Right atrium auricular region (tissue), 2 donors: Measurements from ENCODE around the gene ATP6V0A4. TPM values are rescaled to one million over a fixed set of nuclear protein-coding genes. Genes with fewer than 3 reads are reported as not detected.
A peak's percentile ranks its signal among the peaks of the same experiment; 100 is the strongest.

ENCODE experiments used
- DNase-seq: peaks from one replicate; pipeline ENCODE4 v3.0.0-alpha.2; 2019; ENCODE audit warnings: low spot score
- H3K27ac ChIP-seq, 2 donors: fragments of 200-600 bp; sonication (generic); 1 replicate in 1 of 2; 2 replicates in 1 of 2; pipeline ENCODE4 v1.5.1; 2016 to 2019
- H3K27me3 ChIP-seq, 2 donors: fragments of 200-600 bp; sonication (generic); one replicate each; pipeline versions ENCODE4 v1.5.1 to v1.6.0; 2017 to 2019
- H3K36me3 ChIP-seq: fragments of 200-600 bp; sonication (generic); one replicate; pipeline ENCODE4 v1.5.1; 2016
- H3K4me1 ChIP-seq, 2 donors: fragments of 200-600 bp; sonication (generic); one replicate each; pipeline versions ENCODE4 v1.5.1 to v1.6.0; 2017 to 2019
- H3K4me3 ChIP-seq, 2 donors: fragments of 200-600 bp; sonication (generic); 1 replicate in 1 of 2; 2 replicates in 1 of 2; pipeline ENCODE4 v1.5.1; 2017 to 2019; ENCODE audit warnings: mild to moderate bottlenecking in 1 of 2, moderate library complexity in 1 of 2
- H3K9me3 ChIP-seq, 2 donors: fragments of 200-600 bp; sonication (generic); one replicate each; pipeline ENCODE4 v1.5.1; 2019
- CTCF ChIP-seq, 2 donors: fragments of 200-600 bp; sonication (generic); IDR thresholded peaks; one replicate each; pipeline ENCODE4 v1.5.1; 2019; ENCODE audit warnings: antibody characterized with exemption in 2 of 2
- total RNA-seq, 2 donors: library from RNA; depleted of rRNA; stranded (reverse); fragments of >200 nt; gene quantifications; one replicate each; pipeline ENCODE4 v1.1.0, GENCODE V29; 2016

The ATP6V0A4 gene
- total RNA-seq, 2 donors from 2014 or later, result not detected

- Histone ChIP-seq H3K4me1 (no peaks in the 10 kb centered on the region), H3K27ac (no peak overlapping the region), H3K9me3 (no peaks in the 10 kb centered on the region), H3K36me3 (no peaks in the 10 kb centered on the region), H3K27me3 (no peaks in the 10 kb centered on the region), H3K4me3 (no peak overlapping the region)
- no peak for TF ChIP-seq CTCF (IDR thresholded peaks at IDR 0.05)
- no peak for DNase-seq
These were observed 42.7 kb downstream of the ATP6V0A4 start for GRCh38 chr7:138755331-138755747.

GRCh38 chr7:138753610-138754009 is 44.4 kb downstream of the ATP6V0A4 start:
- H3K9me3 ChIP-seq, result no peaks in the 10 kb centered on the region
- no peak for DNase-seq
- TF ChIP-seq CTCF (IDR thresholded peaks at IDR 0.05), result no peak

GRCh38 chr7:138753150-138753518 is 44.9 kb downstream of the ATP6V0A4 start:
- no peaks in the 10 kb centered on the region for H3K36me3 ChIP-seq
- H3K27me3 ChIP-seq, result no peaks in the 10 kb centered on the region
- TF ChIP-seq CTCF (IDR thresholded peaks at IDR 0.05), result no peak
- no peak for DNase-seq
- H3K27ac ChIP-seq, result no peak overlapping the region
- no peaks in the 10 kb centered on the region for H3K4me1 ChIP-seq
- H3K9me3 ChIP-seq, result no peaks in the 10 kb centered on the region
- no peak overlapping the region for H3K4me3 ChIP-seq

More at GRCh38 chr7:138753610-138754009, 44.4 kb downstream of the ATP6V0A4 start:
- Histone ChIP-seq H3K4me3 (no peak overlapping the region), H3K27me3 (no peaks in the 10 kb centered on the region), H3K4me1 (no peaks in the 10 kb centered on the region), H3K36me3 (no peaks in the 10 kb centered on the region), H3K27ac (no peak overlapping the region)

- peak; percentile 59 for DNase-seq
- TF ChIP-seq CTCF (IDR thresholded peaks at IDR 0.05), result no peak
- no peaks in the 10 kb centered on the region for H3K27me3 ChIP-seq
- H3K9me3 ChIP-seq, result no peaks in the 10 kb centered on the region
- no peak overlapping the region for H3K4me3 ChIP-seq
- no peaks in the 10 kb centered on the region for H3K4me1 ChIP-seq
- no peaks in the 10 kb centered on the region for H3K36me3 ChIP-seq
- H3K27ac ChIP-seq, result no peak overlapping the region
These were observed 45.4 kb downstream of the ATP6V0A4 start for GRCh38 chr7:138752518-138753149.

- TF ChIP-seq CTCF (IDR thresholded peaks at IDR 0.05), result no peak
- H3K36me3 ChIP-seq, result no peaks in the 10 kb centered on the region
- DNase-seq, result no peak
These were observed 47.0 kb downstream of the ATP6V0A4 start for GRCh38 chr7:138750901-138751464.

GRCh38 chr7:138750473-138750872 is 47.5 kb downstream of the ATP6V0A4 start:
- no peaks in the 10 kb centered on the region for H3K9me3 ChIP-seq
- DNase-seq, result no peak
- no peak for TF ChIP-seq CTCF (IDR thresholded peaks at IDR 0.05)
- no peaks in the 10 kb centered on the region for H3K36me3 ChIP-seq
- H3K4me1 ChIP-seq, result no peaks in the 10 kb centered on the region
- H3K4me3 ChIP-seq, result no peak overlapping the region
- H3K27me3 ChIP-seq, result no peaks in the 10 kb centered on the region
- H3K27ac ChIP-seq, result no peak overlapping the region

More at GRCh38 chr7:138750901-138751464, 47.0 kb downstream of the ATP6V0A4 start:
- Histone ChIP-seq H3K27me3 (no peaks in the 10 kb centered on the region), H3K4me3 (no peak overlapping the region), H3K4me1 (no peaks in the 10 kb centered on the region), H3K9me3 (no peaks in the 10 kb centered on the region), H3K27ac (no peak overlapping the region)
